Neural progenitor cell (in vitro differentiated cells): ENCODE measurements around the gene CELF4.

Source experiments
- EZH2 ChIP-seq: fragments of 200-600 bp; sonication (generic); IDR thresholded peaks from 2 replicates; pipeline ENCODE4 v1.6.1; 2017; ENCODE audit warnings: antibody characterized with exemption, mild to moderate bottlenecking, moderate library complexity
- EZH2phosphoT487 ChIP-seq: fragments of 200-600 bp; sonication (generic); IDR thresholded peaks from 2 replicates; pipeline ENCODE4 v1.6.1; 2017; ENCODE audit warnings: antibody characterized with exemption
- TF ChIP-seq, protein P1 (sequence below): fragments of 200-600 bp; sonication (generic); IDR thresholded peaks from 2 replicates; pipeline ENCODE4 v1.5.1; 2017; ENCODE audit warnings: antibody characterized with exemption, mild to moderate bottlenecking

DNA sequence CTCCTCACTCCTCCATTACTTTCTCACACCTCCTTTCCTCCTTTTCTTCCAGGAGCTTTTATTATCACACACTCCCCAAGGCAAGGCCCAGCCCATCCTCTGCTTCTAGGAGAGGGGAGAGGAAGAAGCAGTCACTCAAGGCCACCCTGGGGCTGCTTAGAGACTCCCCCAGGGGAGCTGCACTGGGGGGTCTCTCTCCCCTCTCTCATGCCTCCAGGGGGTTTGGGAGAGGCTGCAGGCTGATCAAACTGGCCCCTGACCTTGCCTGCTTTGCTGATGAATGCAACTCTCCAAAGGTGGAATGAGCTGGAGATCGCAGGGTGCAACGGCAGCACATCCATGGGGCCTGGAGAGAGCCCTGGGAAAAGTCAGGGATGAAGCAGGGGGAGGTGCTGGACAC lies 216.9 kb downstream of the CELF4 start:
- TF ChIP-seq, protein P1, sequence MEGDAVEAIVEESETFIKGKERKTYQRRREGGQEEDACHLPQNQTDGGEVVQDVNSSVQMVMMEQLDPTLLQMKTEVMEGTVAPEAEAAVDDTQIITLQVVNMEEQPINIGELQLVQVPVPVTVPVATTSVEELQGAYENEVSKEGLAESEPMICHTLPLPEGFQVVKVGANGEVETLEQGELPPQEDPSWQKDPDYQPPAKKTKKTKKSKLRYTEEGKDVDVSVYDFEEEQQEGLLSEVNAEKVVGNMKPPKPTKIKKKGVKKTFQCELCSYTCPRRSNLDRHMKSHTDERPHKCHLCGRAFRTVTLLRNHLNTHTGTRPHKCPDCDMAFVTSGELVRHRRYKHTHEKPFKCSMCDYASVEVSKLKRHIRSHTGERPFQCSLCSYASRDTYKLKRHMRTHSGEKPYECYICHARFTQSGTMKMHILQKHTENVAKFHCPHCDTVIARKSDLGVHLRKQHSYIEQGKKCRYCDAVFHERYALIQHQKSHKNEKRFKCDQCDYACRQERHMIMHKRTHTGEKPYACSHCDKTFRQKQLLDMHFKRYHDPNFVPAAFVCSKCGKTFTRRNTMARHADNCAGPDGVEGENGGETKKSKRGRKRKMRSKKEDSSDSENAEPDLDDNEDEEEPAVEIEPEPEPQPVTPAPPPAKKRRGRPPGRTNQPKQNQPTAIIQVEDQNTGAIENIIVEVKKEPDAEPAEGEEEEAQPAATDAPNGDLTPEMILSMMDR: no peak
- TF ChIP-seq EZH2: no peak
- TF ChIP-seq EZH2phosphoT487: no peak
